Measurements from ENCODE around the gene ATP8A2. TPM values are rescaled to one million over a fixed set of nuclear protein-coding genes. Genes with fewer than 3 reads are reported as not detected.

The ATP8A2 gene
- total and polyA plus RNA-seq, 2 of the 8 experiments (the other 6 are each of a cell fraction or from before 2014, with no cell fraction given) = 2.4 to 8.3 TPM

GRCh38 chr13:25587326-25587980 lies 215.7 kb downstream of the ATP8A2 start:
- H3K23me2 ChIP-seq (ENCODE audit: low read depth, low read length) = no peaks in the 10 kb centered on the region
- no peak overlapping the region for H2BK12ac ChIP-seq (ENCODE audit: low read depth, low read length)
- H3K23ac ChIP-seq (ENCODE audit: insufficient read length) = no peak overlapping the region
- H3K4me3 ChIP-seq (ENCODE audit: extremely low read depth in 1 of 4, insufficient read depth in 2 of 4, low read depth in 3 of 4, low read length in 4 of 4) = no peak overlapping the region
- DNase-seq (ENCODE audit: low read depth in 1 of 2, low spot score in 2 of 2) (no peak), FAIRE-seq (no peak)
- no peak overlapping the region for H2AFZ ChIP-seq (ENCODE audit: low read length)
- no peak overlapping the region for H2BK20ac ChIP-seq (ENCODE audit: low read length)
- no peak overlapping the region for H3K14ac ChIP-seq (ENCODE audit: insufficient read length)
- no peak overlapping the region for H3K4me2 ChIP-seq (ENCODE audit: insufficient read depth in 1 of 2, low read depth in 2 of 2, low read length in 2 of 2)
- no peaks in the 10 kb centered on the region for H3K27me3 ChIP-seq (replicated peaks in 1 of 4; ENCODE audit: control insufficient read depth in 3 of 4, extremely low read depth in 1 of 4, insufficient read depth in 3 of 4, low read length in 3 of 4)
- H3K27ac ChIP-seq (ENCODE audit: low read depth, low read length) = no peak overlapping the region
- 76% methylated on average over 1 of the region's 1 CpG; no CpG with 5 or more reads in 1 of the 2 experiments for WGBS, 2 experiments (ENCODE audit: extremely low coverage in 1 of 2, insufficient coverage in 1 of 2, insufficient read length in 1 of 2, insufficient replicate concordance in 2 of 2, low coverage in 1 of 2, low lambda C conversion rate in 2 of 2, missing lambda C conversion rate in 1 of 2)
- ChIA-PET POLR2A (ENCODE audit: partially characterized antibody) (no interaction called here), CTCF (ENCODE audit: partially characterized antibody) (interaction anchor here (1.9 kb wide), 1 partner anchor 524 kb away, joined by 4 read pairs; no protein-coding TSS in a partner anchor)
- H2BK120ac ChIP-seq (replicated peaks; ENCODE audit: low read depth, low read length) = no peak overlapping the region
- H2AK5ac ChIP-seq (ENCODE audit: low read depth, low read length) = no peak overlapping the region
- no peak overlapping the region for H4K5ac ChIP-seq (ENCODE audit: insufficient read length, low read depth, low read length)
- no peak overlapping the region for H4K91ac ChIP-seq (replicated peaks; ENCODE audit: insufficient read length, low read length)
- H3K79me1 ChIP-seq (ENCODE audit: low read depth, low read length) = no peaks in the 10 kb centered on the region
- H3K4me1 ChIP-seq (replicated peaks in 1 of 4; ENCODE audit: control insufficient read depth in 3 of 4, insufficient read depth in 4 of 4, low read length in 3 of 4) = peaks cover 0 to 11% (median 3%) of the 10 kb centered on the region in 4 experiments; a peak in 4 of 7 replicates
- H2BK15ac ChIP-seq (ENCODE audit: low read length) = no peak overlapping the region
- H3K4ac ChIP-seq (replicated peaks; ENCODE audit: insufficient read length, low read depth, low read length) = no peak overlapping the region
- no peak overlapping the region for H2BK5ac ChIP-seq (ENCODE audit: low read depth, low read length)
- H3K9me3 ChIP-seq (ENCODE audit: insufficient read depth in 2 of 2, low read depth in 1 of 2, low read length in 1 of 2) = no peaks in the 10 kb centered on the region
- no peaks in the 10 kb centered on the region for H4K20me1 ChIP-seq (replicated peaks in 1 of 2; ENCODE audit: control insufficient read depth in 1 of 2, insufficient read depth in 2 of 2, low read length in 2 of 2)
- H3K9ac ChIP-seq (replicated peaks in 1 of 4; ENCODE audit: extremely low read depth in 1 of 4, low read depth in 3 of 4, low read length in 3 of 4) = no peak overlapping the region
- H3K56ac ChIP-seq (replicated peaks; ENCODE audit: insufficient read length, low read depth, low read length) = no peak overlapping the region
- no peak overlapping the region for H4K8ac ChIP-seq (ENCODE audit: extremely low read depth, insufficient read depth, low read length)
- no peak overlapping the region for H3K18ac ChIP-seq (ENCODE audit: extremely low read depth, low read length)
- no peaks in the 10 kb centered on the region for H3K36me3 ChIP-seq (ENCODE audit: control insufficient read depth in 2 of 4, insufficient read depth in 4 of 4, low read length in 3 of 4)
- no peaks in the 10 kb centered on the region for H3K79me2 ChIP-seq (ENCODE audit: control insufficient read depth in 1 of 2, insufficient read depth in 2 of 2, low read length in 2 of 2)

Data from H1 (cell line).